GM12874 (cell line): ENCODE measurements around the gene FAM20B.

Experiments used
- TF ChIP-seq, protein P1 (sequence below): IDR thresholded peaks from 2 replicates; pipeline ENCODE4 v1.5.1; 2011; ENCODE audit warnings: low read depth, mild to moderate bottlenecking, control low read depth, low read length, moderate library complexity; ENCODE audit not compliant: insufficient read depth

FAM20B gene

DNA sequence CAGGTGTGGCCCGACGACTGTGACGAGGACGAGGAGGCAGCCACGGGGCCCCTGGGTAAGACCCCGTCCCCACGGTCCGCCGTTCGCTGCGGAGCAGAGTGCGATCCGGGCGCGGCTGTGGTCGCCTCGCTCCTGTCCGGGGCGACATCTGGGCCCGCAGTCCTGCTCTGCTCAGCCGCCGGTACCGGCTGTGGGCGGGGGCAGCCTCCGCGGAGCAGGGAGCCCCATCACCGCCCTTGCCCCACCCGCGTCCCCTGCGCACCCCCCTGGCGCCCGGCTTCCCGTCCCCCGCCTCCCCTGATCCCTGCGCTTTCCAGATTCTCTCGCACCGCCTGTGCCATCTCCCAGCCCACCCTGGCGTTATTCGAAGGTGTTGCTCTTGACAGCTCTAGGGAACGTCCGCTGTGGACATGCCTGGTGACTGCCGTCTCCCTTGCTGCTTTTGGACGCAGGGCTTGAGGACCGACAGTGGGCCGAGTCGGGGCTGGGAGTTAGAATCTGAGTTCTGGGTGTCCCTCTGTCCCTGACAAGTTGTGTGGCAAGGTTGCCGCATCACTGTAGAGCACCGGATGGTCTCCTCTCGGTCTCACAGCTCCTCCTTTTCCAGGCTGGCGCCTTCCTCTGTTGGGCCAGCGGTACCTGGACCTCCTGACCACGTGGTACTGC is 56.8 kb downstream of the FAM20B start:
- TF ChIP-seq, protein P1, sequence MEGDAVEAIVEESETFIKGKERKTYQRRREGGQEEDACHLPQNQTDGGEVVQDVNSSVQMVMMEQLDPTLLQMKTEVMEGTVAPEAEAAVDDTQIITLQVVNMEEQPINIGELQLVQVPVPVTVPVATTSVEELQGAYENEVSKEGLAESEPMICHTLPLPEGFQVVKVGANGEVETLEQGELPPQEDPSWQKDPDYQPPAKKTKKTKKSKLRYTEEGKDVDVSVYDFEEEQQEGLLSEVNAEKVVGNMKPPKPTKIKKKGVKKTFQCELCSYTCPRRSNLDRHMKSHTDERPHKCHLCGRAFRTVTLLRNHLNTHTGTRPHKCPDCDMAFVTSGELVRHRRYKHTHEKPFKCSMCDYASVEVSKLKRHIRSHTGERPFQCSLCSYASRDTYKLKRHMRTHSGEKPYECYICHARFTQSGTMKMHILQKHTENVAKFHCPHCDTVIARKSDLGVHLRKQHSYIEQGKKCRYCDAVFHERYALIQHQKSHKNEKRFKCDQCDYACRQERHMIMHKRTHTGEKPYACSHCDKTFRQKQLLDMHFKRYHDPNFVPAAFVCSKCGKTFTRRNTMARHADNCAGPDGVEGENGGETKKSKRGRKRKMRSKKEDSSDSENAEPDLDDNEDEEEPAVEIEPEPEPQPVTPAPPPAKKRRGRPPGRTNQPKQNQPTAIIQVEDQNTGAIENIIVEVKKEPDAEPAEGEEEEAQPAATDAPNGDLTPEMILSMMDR: no peak

DNA sequence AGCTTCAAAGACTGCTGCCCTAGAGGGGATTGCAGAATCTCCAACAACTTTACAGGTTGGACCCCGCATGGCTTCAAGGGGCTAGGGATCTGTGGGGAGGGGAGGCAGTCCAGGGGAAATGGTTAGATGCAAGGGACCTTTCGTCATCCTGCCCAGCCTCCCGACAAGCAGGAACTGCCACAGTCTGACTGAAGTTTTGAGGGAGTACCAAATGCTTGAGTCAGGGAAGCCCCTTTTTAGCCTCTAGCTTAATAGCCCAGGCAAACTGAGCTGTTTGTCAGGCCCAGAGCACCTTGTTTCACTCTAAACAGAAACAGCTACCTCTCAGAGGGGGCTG is 57.3 kb downstream of the FAM20B start:
- TF ChIP-seq, protein P1: no peak

DNA sequence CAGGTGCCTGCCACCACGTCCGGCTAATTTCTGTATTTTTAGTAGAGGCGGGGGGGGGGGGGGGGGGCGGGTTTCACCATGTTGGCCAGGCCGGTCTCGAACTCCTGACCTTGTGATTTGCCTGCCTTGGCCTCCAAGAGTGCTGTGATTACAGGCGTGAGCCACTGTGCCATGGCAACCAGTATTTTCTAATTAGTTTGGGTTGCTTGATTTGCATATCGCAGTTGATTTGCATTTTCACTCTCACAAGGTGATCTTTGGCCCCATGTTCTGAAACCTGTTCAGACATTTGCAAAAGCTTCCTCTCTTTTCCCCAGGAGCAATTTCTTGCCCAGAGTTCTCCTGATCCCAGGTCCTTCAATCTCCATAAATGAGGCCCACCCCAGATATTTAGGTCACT is 57.8 kb downstream of the FAM20B start:
- TF ChIP-seq, protein P1: no peak

DNA sequence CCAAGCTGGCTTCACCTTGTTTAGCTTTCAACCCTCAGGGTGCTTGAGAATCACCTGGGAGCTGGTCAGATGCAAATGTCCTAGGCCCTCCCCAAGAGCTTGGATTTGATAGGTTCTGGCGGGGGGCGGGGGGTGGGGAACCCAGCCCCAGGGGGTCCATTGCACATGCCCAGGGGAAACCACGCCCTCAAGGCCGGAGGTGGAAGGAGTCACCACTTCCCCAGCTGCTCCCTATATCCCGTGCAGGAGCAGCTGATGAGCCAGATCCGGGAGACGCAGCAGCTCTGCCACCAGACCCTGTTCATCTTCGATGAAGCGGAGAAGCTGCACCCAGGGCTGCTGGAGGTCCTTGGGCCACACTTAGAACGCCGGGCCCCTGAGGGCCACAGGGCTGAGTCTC is 62.0 kb downstream of the FAM20B start:
- TF ChIP-seq, protein P1: no peak

DNA sequence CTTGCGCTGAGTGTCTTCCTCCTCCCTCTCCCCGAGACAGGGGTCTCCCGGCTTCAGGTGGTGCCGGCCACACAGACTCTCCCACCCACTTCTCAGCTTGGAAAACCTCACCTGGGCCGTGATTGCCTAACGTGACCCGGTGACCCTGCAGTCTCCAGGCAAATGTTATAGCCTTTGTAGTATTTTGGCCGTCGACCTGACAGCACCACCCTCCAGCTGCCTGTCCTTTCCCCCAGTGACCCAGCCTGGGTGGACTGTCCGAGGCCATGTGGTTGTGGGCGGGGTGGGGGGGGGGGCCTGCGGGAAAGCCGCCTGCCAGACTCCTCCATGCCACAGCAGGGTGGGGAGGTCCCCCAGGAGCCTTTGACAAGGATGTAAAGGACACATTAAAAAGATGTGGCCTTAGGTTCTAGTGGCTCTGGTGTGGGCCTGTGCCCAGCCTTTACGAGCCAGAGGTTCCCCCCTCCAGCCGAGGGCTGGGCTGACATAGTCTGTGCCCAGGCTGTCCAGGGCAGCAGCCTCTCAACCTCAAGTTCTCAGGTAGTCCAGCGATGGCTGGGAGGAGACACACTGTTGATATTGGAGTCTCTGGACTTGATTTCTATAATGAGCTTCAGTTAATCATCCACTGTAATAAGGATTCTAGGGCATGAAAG is 64.3 kb downstream of the FAM20B start:
- TF ChIP-seq, protein P1: no peak

DNA sequence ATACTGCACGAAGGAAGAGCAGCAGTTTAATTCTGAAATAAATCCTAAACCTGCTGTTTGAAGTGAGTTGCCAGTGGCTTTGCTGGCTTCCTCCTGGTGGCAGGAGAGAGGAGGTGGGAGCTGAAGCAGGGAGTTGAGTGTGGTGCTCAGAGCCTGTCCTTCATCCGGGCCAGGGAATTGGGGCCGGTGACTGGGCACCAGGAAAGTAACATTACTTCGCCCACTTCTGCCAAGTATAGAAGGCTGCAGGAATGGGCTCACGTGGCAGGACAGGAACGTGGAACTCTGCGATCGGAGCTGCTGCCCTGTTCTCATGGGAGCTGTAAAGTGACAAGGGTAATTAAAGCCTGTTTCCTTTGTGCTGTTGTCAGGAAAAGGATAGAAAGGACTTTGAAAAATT is 64.8 kb downstream of the FAM20B start:
- TF ChIP-seq, protein P1: no peak

DNA sequence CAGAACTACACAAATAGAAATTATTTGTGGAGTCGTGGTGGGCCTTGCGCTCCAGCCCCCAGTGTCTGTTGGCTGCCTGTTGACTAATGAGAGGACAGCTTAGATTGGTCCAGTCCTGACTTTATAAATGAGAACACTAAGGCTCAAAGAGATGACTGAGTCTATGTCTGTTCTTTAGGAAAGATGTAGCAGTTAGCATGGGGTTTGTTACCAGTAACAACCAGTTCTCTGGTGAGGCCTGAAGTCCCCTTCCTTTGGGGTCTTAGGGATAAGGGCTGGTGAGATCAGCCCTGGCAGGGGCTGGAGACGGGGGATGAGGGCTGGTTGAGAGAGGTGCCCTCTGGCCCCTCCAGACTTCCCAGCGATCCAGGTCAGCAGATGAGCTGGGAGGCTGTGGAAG is 65.2 kb downstream of the FAM20B start:
- TF ChIP-seq, protein P1: no peak
